SK-N-SH (cell line): Measurements from ENCODE around the gene ZNF267. TPM values are rescaled to one million over a fixed set of nuclear protein-coding genes. Genes with fewer than 3 reads are reported as not detected.

Experiments used
- CTCF ChIA-PET: fragments of 300-600, 350-600 bp; formaldehyde crosslinking; extraction: SDS; loops from one replicate; lab custom pipeline; 2021; lab: Yijun Ruan, JAX
- POLR2A ChIA-PET: fragments of 350-600 bp; sonication (Branson Sonifier 250); formaldehyde crosslinking; extraction: SDS; loops from one replicate; lab custom pipeline; 2020; ENCODE audit warnings: antibody characterized with exemption, inconsistent platforms; lab: Yijun Ruan, JAX
- DNase-seq: peaks from one replicate; pipeline ENCODE4 v3.0.0; 2012
- H2AFZ ChIP-seq: fragments of 200-600 bp; sonication (generic); 2 replicates; pipeline ENCODE4 v1.8.1; 2016; ENCODE audit warnings: antibody characterized with exemption, mild to moderate bottlenecking, low read depth
- H3F3A ChIP-seq: fragments of 200-600 bp; sonication (generic); replicated peaks from 2 replicates; pipeline ENCODE3; 2016; ENCODE audit warnings: antibody characterized with exemption, mild to moderate bottlenecking; ENCODE audit not compliant: insufficient read depth
- H3K27ac ChIP-seq, 2 experiments: fragments of 200-500 bp in 1 of 2; fragments of 200-600 bp in 1 of 2; sonication (Bioruptor generic) in 1 of 2; sonication (generic), shearing (Covaris generic) in 1 of 2; 2 replicates each; pipeline versions ENCODE4 v1.5.1 to v1.6.1; 2014 to 2016; ENCODE audit warnings: low read depth in 2 of 2, inconsistent platforms in 1 of 2, low read length in 1 of 2, mild to moderate bottlenecking in 1 of 2, mixed read lengths in 1 of 2
- H3K27me3 ChIP-seq: fragments of 200-600 bp; sonication (generic), shearing (Covaris generic); 2 replicates; pipeline ENCODE4 v1.6.1; 2016; ENCODE audit warnings: mixed run types; ENCODE audit not compliant: insufficient read depth
- H3K36me3 ChIP-seq, 2 experiments: fragments of 200-500 bp in 1 of 2; fragments of 200-600 bp in 1 of 2; sonication (Bioruptor generic) in 1 of 2; sonication (generic) in 1 of 2; replicated peaks in 1 of 2; 2 replicates each; pipeline versions ENCODE3 to v1.5.1; 2014 to 2016; ENCODE audit warnings: low read length in 1 of 2, mild to moderate bottlenecking in 1 of 2; ENCODE audit not compliant: insufficient read depth in 2 of 2, control insufficient read depth in 1 of 2
- H3K4me1 ChIP-seq, 2 experiments: fragments of 200-500 bp in 1 of 2; fragments of 200-600 bp in 1 of 2; sonication (Bioruptor generic) in 1 of 2; sonication (generic), shearing (Covaris generic) in 1 of 2; 2 replicates each; pipeline versions ENCODE4 v1.5.1 to v1.6.1; 2014 to 2016; ENCODE audit warnings: low read depth in 1 of 2, low read length in 1 of 2, mixed run types in 1 of 2; ENCODE audit not compliant: insufficient read depth in 2 of 2, control insufficient read depth in 1 of 2
- H3K4me2 ChIP-seq: fragments of 200-600 bp; sonication (generic), shearing (Covaris generic); 2 replicates; pipeline ENCODE4 v1.6.1; 2017; ENCODE audit warnings: mixed run types
- H3K4me3 ChIP-seq, 2 experiments: fragments of 200-500 bp in 1 of 2; fragments of 200-600 bp in 1 of 2; sonication (Bioruptor generic) in 1 of 2; sonication (generic), shearing (Covaris generic) in 1 of 2; 2 replicates each; pipeline versions ENCODE4 v1.5.1 to v1.8.1; 2014 to 2016; ENCODE audit warnings: low read depth in 2 of 2, inconsistent platforms in 1 of 2, low read length in 1 of 2, mild to moderate bottlenecking in 1 of 2, mixed read lengths in 1 of 2, moderate library complexity in 1 of 2
- H3K79me2 ChIP-seq: fragments of 200-600 bp; sonication (generic); 2 replicates; pipeline ENCODE4 v1.8.1; 2017; ENCODE audit warnings: mild to moderate bottlenecking; ENCODE audit not compliant: insufficient read depth
- H3K9ac ChIP-seq: fragments of 200-600 bp; sonication (generic); 2 replicates; pipeline ENCODE4 v1.6.1; 2017; ENCODE audit warnings: mixed run types
- H3K9me2 ChIP-seq: fragments of 200-600 bp; sonication (generic); 2 replicates; pipeline ENCODE4 v1.6.1; 2017; ENCODE audit warnings: mixed run types
- H3K9me3 ChIP-seq: fragments of 200-600 bp; sonication (generic); 2 replicates; pipeline ENCODE4 v1.6.1; 2017; ENCODE audit warnings: mixed run types, mild to moderate bottlenecking, moderate library complexity
- H4K20me1 ChIP-seq: fragments of 200-600 bp; sonication (generic); 2 replicates; pipeline ENCODE4 v1.6.1; 2017; ENCODE audit warnings: mild to moderate bottlenecking, mixed run types; ENCODE audit not compliant: insufficient read depth
- EP300 ChIP-seq, 2 experiments: IDR thresholded peaks; 2 replicates each; pipeline versions ENCODE4 v1.4.0 to v1.6.1; 2012; ENCODE audit warnings: borderline replicate concordance in 1 of 2, low read depth in 1 of 2, low read length in 1 of 2
- EZH2phosphoT487 ChIP-seq: fragments of 200-600 bp; sonication (generic); IDR thresholded peaks from 2 replicates; pipeline ENCODE4 v1.6.1; 2017; ENCODE audit warnings: low read depth, mixed run types, mild to moderate bottlenecking, antibody characterized with exemption, moderate library complexity, borderline replicate concordance
- IRF3 ChIP-seq: fragments of 150-350 bp; IDR thresholded peaks from 2 replicates; pipeline ENCODE4 v1.6.1; 2016; ENCODE audit warnings: mild to moderate bottlenecking, low read depth, low read length
- MAX ChIP-seq: IDR thresholded peaks from 2 replicates; pipeline ENCODE4 v1.4.0; 2012; ENCODE audit warnings: low read depth
- MEF2A ChIP-seq: IDR thresholded peaks from 2 replicates; pipeline ENCODE4 v1.4.0; 2012; ENCODE audit warnings: low read depth, borderline replicate concordance
- NFIC ChIP-seq: IDR thresholded peaks from 2 replicates; pipeline ENCODE4 v1.4.0; 2012; ENCODE audit warnings: borderline replicate concordance
- NRF1 ChIP-seq: IDR thresholded peaks from 2 replicates; pipeline ENCODE4 v1.6.1; 2012; ENCODE audit warnings: low read depth, mild to moderate bottlenecking, low read length
- POLR2AphosphoS5 ChIP-seq: IDR thresholded peaks from 2 replicates; pipeline ENCODE4 v1.6.1; 2012; ENCODE audit warnings: low read depth, low read length
- RAD21 ChIP-seq: IDR thresholded peaks from 2 replicates; pipeline ENCODE4 v1.6.1; 2012; ENCODE audit warnings: mild to moderate bottlenecking, low read length
- RCOR1 ChIP-seq: fragments of 150-350 bp; IDR thresholded peaks from 2 replicates; pipeline ENCODE4 v1.6.1; 2017; ENCODE audit warnings: antibody characterized with exemption, low read length
- RFX5 ChIP-seq: IDR thresholded peaks from 2 replicates; pipeline ENCODE4 v1.6.1; 2012; ENCODE audit warnings: mild to moderate bottlenecking, improper control_type of control experiment, low read length
- SIN3A ChIP-seq: IDR thresholded peaks from 2 replicates; pipeline ENCODE4 v1.6.1; 2012; ENCODE audit warnings: low read depth, mild to moderate bottlenecking, low read length, moderate library complexity, borderline replicate concordance
- SMC3 ChIP-seq: IDR thresholded peaks from 2 replicates; pipeline ENCODE4 v1.6.1; 2012; ENCODE audit warnings: low read depth, low read length, improper control_type of control experiment
- TCF12 ChIP-seq: IDR thresholded peaks from 2 replicates; pipeline ENCODE4 v1.4.0; 2012
- TEAD4 ChIP-seq: IDR thresholded peaks from 2 replicates; pipeline ENCODE4 v1.4.0; 2012; ENCODE audit warnings: mild to moderate bottlenecking, borderline replicate concordance; ENCODE audit not compliant: insufficient read depth
- USF2 ChIP-seq: fragments of 150-350 bp; IDR thresholded peaks from 2 replicates; pipeline ENCODE4 v1.6.1; 2017; ENCODE audit warnings: antibody characterized with exemption, low read length, low read depth, borderline replicate concordance
- ZBTB33 ChIP-seq: IDR thresholded peaks from 2 replicates; pipeline ENCODE4 v1.4.0; 2012; ENCODE audit warnings: low read depth, borderline replicate concordance
- WGBS: methylation state at CpG from one replicate; pipeline ENCODE4 v1.1.6; 2017; ENCODE audit warnings: low lambda C conversion rate; 5-methylcytosine and 5-hydroxymethylcytosine counted together
- polyA plus RNA-seq, 3 experiments: library from polyadenylated mRNA; depleted of rRNA; stranded (reverse); fragments of >200 nt; gene quantifications; 2 replicates each; pipeline ENCODE4 v1.2.3, GENCODE V29; 2012

Gene ZNF267
- polyA plus RNA-seq, 1 of the 3 experiments (the other 2 are of a cell fraction): 1.7 TPM

- WGBS: 64% methylated on average over 2 of the region's 2 CpGs
- TF ChIP-seq MEF2A (no peak), SIN3A (no peak), USF2 (no peak), TCF12 (no peak), EP300 (IDR thresholded peaks at IDR 0.05; ENCODE audit: borderline replicate concordance in 1 of 2, low read depth in 1 of 2, low read length in 1 of 2) (no peak), POLR2AphosphoS5 (no peak), TEAD4 (no peak), NRF1 (no peak), SMC3 (no peak), ZBTB33 (no peak), MAX (no peak), NFIC (no peak), IRF3 (no peak), RCOR1 (no peak), EZH2phosphoT487 (no peak), RAD21 (no peak), RFX5 (no peak)
- Histone ChIP-seq H3K27me3 (peaks cover under 1% of the 10 kb centered on the region; the same call in 1 of the 2 replicates), H3K9me3 (no peaks in the 10 kb centered on the region), H3K79me2 (peaks cover 22% of the 10 kb centered on the region), H4K20me1 (no peaks in the 10 kb centered on the region), H2AFZ (no peak overlapping the region), H3K9ac (no peak overlapping the region), H3F3A (peaks cover 11% of the 10 kb centered on the region), H3K4me1 (peaks cover 10 to 16% of the 10 kb centered on the region in 2 experiments), H3K9me2 (no peaks in the 10 kb centered on the region), H3K27ac (no peak overlapping the region), H3K4me2 (no peak overlapping the region), H3K36me3 (no peaks in the 10 kb centered on the region), H3K4me3 (no peak overlapping the region)
- no peak for DNase-seq
- ChIA-PET CTCF (interaction anchor here (0.7 to 13.6 kb wide), 2 partner anchors 14 to 886 kb away, joined by 3 to 144 read pairs; partner anchors contain the start of gene HSD3B7), POLR2A (no interaction called here)
These were observed 2.8 kb upstream of the ZNF267 start for GRCh38 chr16:31870809-31871208.
